SKM-1 treated with dmso at 0.1 percent for 144 hours (cell line): ENCODE measurements around the gene IP6K3.

Source experiments
- DNase-seq: peaks from one replicate; lab custom pipeline; 2025; ENCODE audit not compliant: unreplicated experiment; lab: John Stamatoyannopoulos, UW

The IP6K3 gene

DNA sequence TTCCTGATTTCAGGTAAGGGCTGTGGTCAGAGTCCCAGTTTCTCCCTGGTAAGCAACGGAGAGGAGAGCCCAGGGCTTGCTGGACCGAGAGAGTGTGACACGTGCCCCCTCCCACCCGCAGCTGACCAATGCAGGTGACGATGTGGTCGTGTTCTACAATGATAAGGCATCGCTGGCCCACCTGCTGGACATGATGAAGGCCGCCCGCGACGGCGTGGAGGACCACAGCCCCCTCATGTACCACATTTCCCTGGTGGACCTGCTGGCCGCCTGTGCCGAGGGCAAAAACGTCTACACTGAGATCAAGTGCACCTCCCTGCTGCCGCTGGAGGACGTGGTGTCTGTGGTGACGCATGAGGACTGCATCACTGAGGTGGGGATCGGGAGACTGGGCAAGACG is 66.9 kb downstream of the IP6K3 start:
- no peak for DNase-seq

- no peak for DNase-seq
These were observed 67.7 kb downstream of the IP6K3 start for GRCh38 chr6:33678932-33679490.

DNA sequence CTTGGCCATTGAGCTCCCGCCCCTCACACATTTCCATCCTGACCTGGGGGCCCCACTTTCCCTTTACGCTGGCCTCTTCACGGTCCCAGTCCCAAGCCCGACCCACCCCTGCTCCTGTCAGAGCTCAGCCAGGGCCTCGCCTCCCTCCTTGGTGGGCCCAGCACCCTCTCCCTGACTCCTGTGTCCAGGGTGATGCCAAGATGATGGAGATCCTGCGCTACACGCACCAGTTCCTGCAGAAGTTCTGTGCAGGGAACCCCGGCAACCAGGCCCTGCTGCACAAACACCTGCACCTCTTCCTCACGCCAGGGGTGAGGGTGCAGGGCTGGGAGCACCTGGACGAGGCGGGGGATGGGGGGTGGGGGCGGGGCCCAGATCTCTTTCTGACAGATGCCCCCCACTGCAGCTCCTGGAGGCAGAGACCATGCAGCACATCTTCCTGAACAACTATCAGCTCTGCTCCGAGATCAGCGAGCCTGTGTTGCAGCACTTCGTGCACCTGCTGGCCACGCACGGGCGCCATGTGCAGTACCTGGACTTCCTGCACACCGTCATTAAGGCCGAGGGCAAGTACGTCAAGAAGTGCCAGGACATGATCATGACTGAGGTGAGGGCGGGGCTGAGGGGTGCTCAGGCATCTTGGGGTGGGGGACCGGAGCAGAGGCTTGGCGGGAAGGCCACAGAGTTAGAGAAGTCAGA is 68.3 kb downstream of the IP6K3 start:
- DNase-seq: no peak

DNA sequence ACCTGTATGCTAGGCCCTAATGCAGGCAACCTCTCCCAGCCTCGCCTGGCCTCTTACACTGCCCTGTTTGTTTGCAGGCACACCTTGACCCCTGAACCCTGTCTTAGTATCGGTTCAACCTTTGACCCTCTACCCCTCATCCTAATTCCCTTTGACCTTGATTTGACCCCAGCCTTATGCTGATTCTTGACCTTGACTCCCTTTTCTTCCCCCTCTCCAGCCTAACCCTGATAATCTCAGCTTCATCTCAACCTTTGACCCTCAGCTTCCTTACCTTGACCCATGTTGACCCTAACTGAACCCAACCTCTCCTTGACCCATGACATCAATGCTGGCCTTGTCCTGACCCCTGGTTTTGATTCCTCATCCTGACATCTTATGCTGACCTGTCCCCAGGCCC is 69.0 kb downstream of the IP6K3 start:
- DNase-seq: no peak

DNA sequence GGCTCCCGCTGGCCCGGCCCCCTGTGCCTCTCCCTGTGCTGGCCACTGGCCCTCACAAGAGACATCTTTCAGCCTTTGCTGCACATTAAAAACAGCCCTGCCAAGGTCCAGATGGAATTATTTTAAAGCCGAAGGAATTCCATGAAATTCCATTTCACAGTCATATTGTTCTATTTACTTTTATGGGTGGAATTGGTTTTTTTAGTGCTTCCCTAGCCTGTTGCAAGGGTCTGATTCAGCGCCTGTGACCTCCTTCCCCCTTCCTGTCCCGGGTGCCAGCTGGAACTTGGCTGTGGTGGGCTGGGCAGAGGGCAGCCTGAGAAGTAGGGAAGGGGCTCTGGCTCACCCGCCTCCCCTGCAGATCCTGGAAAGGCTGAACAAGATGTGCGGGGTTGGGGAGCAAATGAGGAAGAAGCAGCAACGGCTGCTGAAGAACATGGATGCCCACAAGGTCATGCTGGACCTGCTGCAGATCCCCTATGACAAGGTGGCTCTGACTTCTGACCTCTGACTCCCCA is 69.5 kb downstream of the IP6K3 start:
- no peak for DNase-seq

DNA sequence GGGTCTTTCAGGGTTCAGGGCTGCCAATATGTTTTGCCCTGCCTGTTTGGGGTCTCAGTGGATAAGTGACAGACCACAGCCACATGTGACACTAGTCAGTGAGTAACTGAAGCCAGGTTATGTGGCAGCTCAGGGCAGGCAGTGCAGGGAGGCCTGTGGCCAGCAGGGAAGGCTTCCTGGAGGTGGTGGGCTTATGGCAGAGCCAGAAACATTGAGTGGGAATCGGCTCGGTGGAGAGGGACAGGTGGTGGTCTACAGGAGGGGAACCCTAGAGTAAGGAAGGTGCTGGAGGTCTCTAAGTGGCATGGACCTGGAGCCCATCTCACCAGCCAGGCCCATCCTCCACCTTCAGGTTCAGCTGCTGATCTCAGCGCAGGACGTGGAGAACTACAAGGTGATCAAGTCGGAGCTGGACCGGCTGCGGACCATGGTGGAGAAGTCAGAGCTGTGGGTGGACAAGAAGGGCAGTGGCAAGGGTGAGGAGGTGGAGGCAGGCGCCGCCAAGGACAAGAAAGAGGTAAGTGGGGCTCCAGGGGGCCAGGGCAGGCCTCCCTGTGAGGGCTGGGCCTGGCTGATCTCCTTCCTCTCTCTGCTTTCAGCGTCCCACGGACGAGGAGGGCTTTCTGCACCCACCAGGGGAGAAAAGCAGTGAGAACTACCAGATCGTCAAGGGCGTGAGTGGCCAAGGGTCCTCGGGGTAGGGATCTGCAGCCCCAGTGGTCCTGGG is 70.1 kb downstream of the IP6K3 start:
- DNase-seq: no peak

DNA sequence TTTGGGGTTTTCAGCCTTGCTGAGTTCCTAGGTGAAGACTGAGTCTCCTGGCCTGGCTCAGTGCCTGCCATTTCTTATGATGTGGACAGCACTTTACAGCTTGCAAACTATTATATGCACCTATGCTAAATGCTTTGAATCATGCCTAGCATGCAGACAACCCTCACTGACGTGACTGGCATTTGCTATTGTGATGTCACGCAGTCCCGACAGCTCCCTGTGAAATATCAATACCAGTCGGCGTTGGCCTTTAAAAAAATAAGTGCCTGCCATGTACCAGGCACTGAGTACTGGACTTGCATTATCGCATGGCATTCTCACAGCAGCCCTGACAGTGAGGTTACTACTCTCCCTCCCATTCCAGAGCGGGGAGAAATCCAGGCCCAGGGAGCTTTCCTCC is 70.7 kb downstream of the IP6K3 start:
- no peak for DNase-seq

DNA sequence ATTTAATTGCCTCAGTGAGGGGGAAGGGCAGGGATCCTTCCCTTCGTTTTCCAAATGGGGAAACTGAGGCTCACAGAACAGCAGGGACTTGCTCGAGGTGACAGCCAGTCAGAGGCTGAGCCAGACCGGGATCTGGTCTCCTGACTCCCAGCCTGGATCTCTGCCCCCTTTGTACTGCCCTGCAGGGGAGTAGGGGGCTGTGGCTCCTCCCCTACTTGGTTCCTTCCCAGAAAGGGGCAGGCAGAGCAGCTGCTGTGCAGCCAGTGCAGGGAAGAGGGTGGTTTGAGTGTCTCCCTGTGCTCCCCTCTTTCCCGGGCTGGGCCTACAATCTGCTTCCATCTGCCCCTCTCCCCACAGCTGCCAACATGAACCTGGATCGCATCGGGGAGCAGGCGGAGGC is 72.9 kb downstream of the IP6K3 start:
- DNase-seq: no peak

- DNase-seq: no peak
These were observed 73.9 kb downstream of the IP6K3 start for GRCh38 chr6:33672808-33673207.

DNA sequence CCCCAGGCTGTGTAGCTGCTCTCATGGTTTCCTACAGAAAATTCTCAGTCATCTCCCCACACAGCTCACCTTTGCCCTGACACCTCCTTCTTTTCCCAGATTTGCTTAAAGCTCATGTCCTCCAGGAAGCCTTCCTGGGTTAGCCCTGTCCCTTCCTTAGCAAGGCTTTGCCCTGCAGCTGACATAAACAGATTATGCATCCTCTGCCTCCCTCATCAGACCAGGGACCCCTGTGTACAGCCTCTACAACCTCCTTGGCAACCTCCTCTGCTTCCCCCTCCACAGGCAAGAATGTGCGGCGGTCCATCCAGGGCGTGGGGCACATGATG is 75.0 kb downstream of the IP6K3 start:
- DNase-seq: no peak
